GM23338 (cell line): ENCODE measurements around the gene PTPRN2. TPM values are rescaled to one million over a fixed set of nuclear protein-coding genes. Genes with fewer than 3 reads are reported as not detected.

Source experiments
- ATAC-seq: fragments of 200-7000 bp; cut with Tn5 transposase; 3 replicates; pipeline ENCODE4 v1.9.1; 2020
- DNase-seq: peaks from one replicate; pipeline ENCODE4 v3.0.0-alpha.2; 2015; ENCODE audit warnings: low spot score
- H2AFZ ChIP-seq: fragments of 200-600 bp; sonication (generic); 2 replicates; pipeline ENCODE4 v1.8.0; 2016; ENCODE audit warnings: antibody characterized with exemption, mild to moderate bottlenecking, moderate library complexity
- H3F3A ChIP-seq: fragments of 200-600 bp; sonication (generic); replicated peaks from 2 replicates; pipeline ENCODE4 v1.8.0; 2017; ENCODE audit warnings: antibody characterized with exemption, mixed run types, low read depth
- H3K27ac ChIP-seq: fragments of 200-600 bp; sonication (generic); 2 replicates; pipeline ENCODE4 v1.6.1; 2016; ENCODE audit warnings: low read depth
- H3K27me3 ChIP-seq: fragments of 200-600 bp; sonication (generic); 2 replicates; pipeline ENCODE4 v1.8.0; 2016; ENCODE audit warnings: mild to moderate bottlenecking, mixed run types, moderate library complexity; ENCODE audit not compliant: insufficient read depth
- H3K36me3 ChIP-seq: fragments of 200-600 bp; sonication (generic); 2 replicates; pipeline ENCODE4 v1.8.0; 2016; ENCODE audit warnings: mild to moderate bottlenecking; ENCODE audit not compliant: insufficient read depth
- H3K4me1 ChIP-seq: fragments of 200-600 bp; sonication (generic); 2 replicates; pipeline ENCODE4 v1.8.0; 2016; ENCODE audit warnings: mild to moderate bottlenecking, moderate library complexity; ENCODE audit not compliant: insufficient read depth
- H3K4me2 ChIP-seq: fragments of 200-600 bp; sonication (generic); 2 replicates; pipeline ENCODE4 v1.7.1; 2017; ENCODE audit warnings: mixed run types
- H3K4me3 ChIP-seq: fragments of 200-600 bp; sonication (generic); 2 replicates; pipeline ENCODE4 v1.6.1; 2016; ENCODE audit warnings: mixed run types
- H3K79me2 ChIP-seq: fragments of 200-600 bp; sonication (generic); replicated peaks from 2 replicates; pipeline ENCODE4 v1.8.0; 2017; ENCODE audit warnings: mild to moderate bottlenecking; ENCODE audit not compliant: insufficient read depth
- H3K9me2 ChIP-seq: fragments of 200-600 bp; sonication (generic); 2 replicates; pipeline ENCODE4 v1.8.0; 2017; ENCODE audit not compliant: insufficient read depth
- H4K20me1 ChIP-seq: fragments of 200-600 bp; sonication (generic); replicated peaks from 2 replicates; pipeline ENCODE4 v1.8.0; 2017; ENCODE audit warnings: mild to moderate bottlenecking; ENCODE audit not compliant: insufficient read depth
- H3K27ac Mint-ChIP-seq: 2 replicates; pipeline ENCODE4 v1.8.0; 2020; ENCODE audit warnings: inconsistent platforms, mild to moderate bottlenecking, moderate library complexity, mixed read lengths
- H3K27me3 Mint-ChIP-seq: 3 replicates; pipeline ENCODE4 v1.8.0; 2022; ENCODE audit warnings: low read depth, mild to moderate bottlenecking, moderate library complexity, mixed read lengths, inconsistent platforms; ENCODE audit not compliant: insufficient read depth, poor library complexity
- H3K36me3 Mint-ChIP-seq: 3 replicates; pipeline ENCODE4 v1.8.0; 2021; ENCODE audit warnings: low read depth, mild to moderate bottlenecking, inconsistent platforms, moderate library complexity, mixed read lengths
- H3K4me1 Mint-ChIP-seq: 3 replicates; pipeline ENCODE4 v1.8.0; 2020; ENCODE audit warnings: mild to moderate bottlenecking, inconsistent platforms, mixed read lengths
- H3K4me3 Mint-ChIP-seq: 3 replicates; pipeline ENCODE4 v1.8.0; 2021; ENCODE audit warnings: moderate library complexity, mild to moderate bottlenecking, inconsistent platforms, mixed read lengths
- H3K9me3 Mint-ChIP-seq: 3 replicates; pipeline ENCODE4 v1.8.0; 2020; ENCODE audit warnings: moderate library complexity, mild to moderate bottlenecking, inconsistent platforms, mixed read lengths
- CREB1 ChIP-seq: fragments of 250-450 bp; sonication (Bioruptor Pico); IDR thresholded peaks from 2 replicates; pipeline ENCODE4 v1.5.0; 2020; ENCODE audit warnings: low read depth, mild to moderate bottlenecking, moderate library complexity
- CTCF ChIP-seq, 2 experiments: fragments of 200-600 bp in 1 of 2; sonication (generic) in 1 of 2; conservative IDR thresholded peaks; 2 replicates each; pipeline versions ENCODE4 v1.5.1 to v1.6.1; 2016 to 2017; ENCODE audit warnings: antibody characterized with exemption in 2 of 2, low read depth in 2 of 2, mild to moderate bottlenecking in 2 of 2, moderate library complexity in 1 of 2
- ETS1 ChIP-seq: IDR thresholded peaks from 2 replicates; pipeline ENCODE4 v1.6.1; 2016; ENCODE audit warnings: antibody characterized with exemption
- EZH2 ChIP-seq: fragments of 200-600 bp; sonication (generic); IDR thresholded peaks from one replicate; pipeline ENCODE4 v1.8.0; 2017; ENCODE audit warnings: antibody characterized with exemption, mild to moderate bottlenecking, low read depth; ENCODE audit not compliant: unreplicated experiment
- EZH2phosphoT487 ChIP-seq: fragments of 200-600 bp; sonication (generic); IDR thresholded peaks from one replicate; pipeline ENCODE4 v1.8.1; 2018; ENCODE audit warnings: antibody characterized with exemption; ENCODE audit not compliant: unreplicated experiment
- JUNB ChIP-seq: IDR thresholded peaks from one replicate; pipeline ENCODE4 v1.6.1; 2016; ENCODE audit warnings: antibody characterized with exemption; ENCODE audit not compliant: unreplicated experiment
- NANOG ChIP-seq: IDR thresholded peaks from 2 replicates; pipeline ENCODE4 v1.6.1; 2016; ENCODE audit warnings: antibody characterized with exemption, borderline replicate concordance
- POLR2AphosphoS5 ChIP-seq: IDR thresholded peaks from 2 replicates; pipeline ENCODE4 v1.6.1; 2016; ENCODE audit warnings: antibody characterized with exemption, low read depth
- REST ChIP-seq: IDR thresholded peaks from one replicate; pipeline ENCODE4 v1.6.1; 2018; ENCODE audit warnings: antibody characterized with exemption; ENCODE audit not compliant: unreplicated experiment
- STAT1 ChIP-seq: IDR thresholded peaks from one replicate; pipeline ENCODE4 v1.6.1; 2016; ENCODE audit warnings: antibody characterized with exemption; ENCODE audit not compliant: unreplicated experiment
- ZNF114 ChIP-seq: fragments of 250-450 bp; sonication (Bioruptor Pico); IDR thresholded peaks from 2 replicates; pipeline ENCODE4 v1.5.0; 2020; ENCODE audit warnings: mild to moderate bottlenecking, moderate library complexity
- ZNF331 ChIP-seq: fragments of 250-450 bp; sonication (Bioruptor Pico); IDR thresholded peaks from 2 replicates; pipeline ENCODE4 v1.5.0; 2020; ENCODE audit warnings: low read depth, mild to moderate bottlenecking, moderate library complexity
- ZNF462 ChIP-seq: fragments of 250-450 bp; sonication (Bioruptor Pico); IDR thresholded peaks from 2 replicates; pipeline ENCODE4 v1.5.0; 2020; ENCODE audit warnings: mild to moderate bottlenecking, moderate library complexity
- polyA plus RNA-seq: library from polyadenylated mRNA; unstranded; fragments of >200 nt; fragmentation: Nextera tagmentation; extraction: Ambion mirVana; gene quantifications from 2 replicates; pipeline ENCODE4 v1.2.1, GENCODE V29; 2016
- total RNA-seq: library from RNA; depleted of rRNA; stranded (reverse); fragments of >200 nt; shearing (Covaris generic); gene quantifications from 2 replicates; pipeline ENCODE4 v1.2.3, GENCODE V29; 2014

The PTPRN2 gene
- total and polyA plus RNA-seq, 2 experiments from 2014 or later = 0.87 to 4.0 TPM

- Mint-ChIP-seq H3K9me3 (no peaks in the 10 kb centered on the region; the same call in none of the 3 replicates), H3K27me3 (peaks cover 3% of the 10 kb centered on the region), H3K4me3 (no peak overlapping the region), H3K36me3 (peaks cover 34% of the 10 kb centered on the region), H3K27ac (no peak overlapping the region), H3K4me1 (no peaks in the 10 kb centered on the region)
- Histone ChIP-seq H3K4me3 (no peak overlapping the region), H3F3A (no peaks in the 10 kb centered on the region), H3K4me1 (no peaks in the 10 kb centered on the region), H3K79me2 (no peaks in the 10 kb centered on the region), H3K9me2 (no peaks in the 10 kb centered on the region), H3K36me3 (no peaks in the 10 kb centered on the region; the same call in 1 of the 2 replicates), H3K27ac (no peak overlapping the region), H3K4me2 (no peak overlapping the region), H4K20me1 (no peaks in the 10 kb centered on the region), H3K27me3 (no peaks in the 10 kb centered on the region), H2AFZ (no peak overlapping the region)
- no peak for ATAC-seq
- DNase-seq = no peak
- TF ChIP-seq CTCF (conservative IDR thresholded peaks at IDR 0.05; ENCODE audit: low read depth in 2 of 2) = no peak
- TF ChIP-seq ZNF462 (CRISPR knock-in tag) = no peak
- no peak for TF ChIP-seq EZH2
- TF ChIP-seq POLR2AphosphoS5 = no peak
- no peak for TF ChIP-seq REST
- TF ChIP-seq STAT1 = no peak
- no peak for TF ChIP-seq EZH2phosphoT487
- TF ChIP-seq ZNF114 = no peak
- TF ChIP-seq JUNB = no peak
- TF ChIP-seq NANOG = no peak
- no peak for TF ChIP-seq ZNF331 (CRISPR knock-in tag)
- TF ChIP-seq ETS1 = no peak
- no peak for TF ChIP-seq CREB1 (CRISPR knock-in tag)
Observed at GRCh38 chr7:158017111-158018097, 570.2 kb downstream of the PTPRN2 start.
